Cardiac fibroblast (primary cell): Measurements from ENCODE around the gene ABHD12.
A peak's percentile ranks its signal among the peaks of the same experiment; 100 is the strongest.

ENCODE experiments used
- DNase-seq, 2 donors: peaks; one replicate each; pipeline versions ENCODE4 v3.0.0 to v3.0.0-alpha.2; 2010; ENCODE audit warnings: low read depth in 2 of 2
- H3K4me3 ChIP-seq, 2 donors: replicated peaks in 1 of 2; 1 replicate in 1 of 2; 2 replicates in 1 of 2; pipeline ENCODE4 v1.5.1; 2011; ENCODE audit warnings: low read depth in 2 of 2, low read length in 2 of 2, mild to moderate bottlenecking in 2 of 2, moderate library complexity in 1 of 2
- TF ChIP-seq, protein P1 (sequence below): IDR thresholded peaks from one replicate; pipeline ENCODE4 v1.5.1; 2011; ENCODE audit warnings: low read depth, mild to moderate bottlenecking, low read length, inconsistent platforms

ABHD12 gene

DNA sequence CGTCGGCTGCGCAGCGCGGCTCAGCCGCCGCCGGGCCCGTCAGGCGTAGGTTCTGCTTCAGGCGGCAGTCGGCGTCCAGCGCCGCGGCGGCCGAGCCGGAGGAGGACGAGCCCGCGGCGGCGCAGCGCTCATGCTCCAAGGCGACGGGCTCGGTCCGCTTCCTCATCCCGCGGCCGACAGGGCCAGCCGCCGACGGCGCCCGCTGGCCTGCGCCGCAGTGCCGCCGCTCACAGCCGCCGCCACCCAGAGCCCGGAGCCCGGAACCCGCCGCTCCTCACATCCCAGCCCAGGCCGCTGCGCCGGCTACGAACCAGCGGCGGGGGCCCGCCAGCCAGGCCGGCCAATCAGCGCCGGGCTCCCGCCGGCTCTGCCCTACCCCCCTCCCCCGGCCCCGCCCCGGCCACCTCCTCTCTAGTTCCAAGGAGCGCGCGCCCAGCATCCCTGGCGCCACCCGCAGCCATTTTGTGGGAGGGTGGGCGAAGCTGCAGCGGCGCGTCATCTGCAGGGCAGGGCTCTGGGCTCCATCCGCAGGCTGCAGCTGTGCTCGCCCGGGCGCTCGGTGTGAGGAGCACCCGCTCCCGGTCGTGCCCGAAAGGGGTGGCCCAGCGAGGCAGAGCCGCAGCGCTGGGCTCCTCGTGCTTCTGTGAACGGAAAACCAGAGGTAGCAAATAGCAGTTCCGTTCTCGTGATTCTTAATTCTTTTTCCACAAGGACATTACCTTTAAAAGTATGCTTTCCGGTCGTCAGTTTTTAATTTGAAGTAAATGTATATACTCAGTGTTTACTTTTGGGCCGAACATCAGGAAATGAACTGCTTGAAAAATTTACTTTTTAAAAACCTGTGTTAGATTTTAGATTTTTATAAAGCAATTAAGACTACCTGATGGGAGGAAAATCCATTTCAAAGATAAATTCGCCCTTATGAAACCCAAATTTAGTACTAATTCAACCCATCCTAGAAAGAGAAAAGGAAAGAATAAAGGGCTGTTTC, at the start of gene ABHD12:
TSS of gene ABHD12 (minus strand) at position 298 of the 991 bp plus-strand sequence. CDS start at position 166, 132 bp downstream.
- TF ChIP-seq, protein P1, sequence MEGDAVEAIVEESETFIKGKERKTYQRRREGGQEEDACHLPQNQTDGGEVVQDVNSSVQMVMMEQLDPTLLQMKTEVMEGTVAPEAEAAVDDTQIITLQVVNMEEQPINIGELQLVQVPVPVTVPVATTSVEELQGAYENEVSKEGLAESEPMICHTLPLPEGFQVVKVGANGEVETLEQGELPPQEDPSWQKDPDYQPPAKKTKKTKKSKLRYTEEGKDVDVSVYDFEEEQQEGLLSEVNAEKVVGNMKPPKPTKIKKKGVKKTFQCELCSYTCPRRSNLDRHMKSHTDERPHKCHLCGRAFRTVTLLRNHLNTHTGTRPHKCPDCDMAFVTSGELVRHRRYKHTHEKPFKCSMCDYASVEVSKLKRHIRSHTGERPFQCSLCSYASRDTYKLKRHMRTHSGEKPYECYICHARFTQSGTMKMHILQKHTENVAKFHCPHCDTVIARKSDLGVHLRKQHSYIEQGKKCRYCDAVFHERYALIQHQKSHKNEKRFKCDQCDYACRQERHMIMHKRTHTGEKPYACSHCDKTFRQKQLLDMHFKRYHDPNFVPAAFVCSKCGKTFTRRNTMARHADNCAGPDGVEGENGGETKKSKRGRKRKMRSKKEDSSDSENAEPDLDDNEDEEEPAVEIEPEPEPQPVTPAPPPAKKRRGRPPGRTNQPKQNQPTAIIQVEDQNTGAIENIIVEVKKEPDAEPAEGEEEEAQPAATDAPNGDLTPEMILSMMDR: no peak
- peak within 1 kb of the TSS; percentile 88 to 95 for H3K4me3 ChIP-seq
- DNase-seq: peak; percentile 95 to 97

DNA sequence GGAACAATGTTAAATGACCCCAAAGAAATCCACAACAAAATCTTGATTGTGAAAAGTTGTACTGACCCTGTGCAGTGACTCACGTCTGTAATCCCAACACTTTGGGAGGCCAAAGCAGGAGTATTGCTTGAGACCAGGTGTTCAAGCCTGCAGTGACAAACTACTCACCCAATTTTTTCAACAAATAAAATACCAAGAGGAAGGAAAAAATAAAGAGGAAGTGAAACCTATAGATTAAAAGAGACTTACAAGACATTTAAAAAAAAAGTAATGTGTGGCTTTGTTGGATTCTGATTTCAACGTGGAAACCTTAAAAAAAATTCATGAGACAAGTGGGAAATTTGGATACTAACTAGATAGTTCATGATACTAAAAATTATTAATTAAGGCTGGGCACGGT, 48.7 kb upstream of the ABHD12 start:
- no peak overlapping the region for H3K4me3 ChIP-seq
- TF ChIP-seq, protein P1: no peak
- DNase-seq: no peak

DNA sequence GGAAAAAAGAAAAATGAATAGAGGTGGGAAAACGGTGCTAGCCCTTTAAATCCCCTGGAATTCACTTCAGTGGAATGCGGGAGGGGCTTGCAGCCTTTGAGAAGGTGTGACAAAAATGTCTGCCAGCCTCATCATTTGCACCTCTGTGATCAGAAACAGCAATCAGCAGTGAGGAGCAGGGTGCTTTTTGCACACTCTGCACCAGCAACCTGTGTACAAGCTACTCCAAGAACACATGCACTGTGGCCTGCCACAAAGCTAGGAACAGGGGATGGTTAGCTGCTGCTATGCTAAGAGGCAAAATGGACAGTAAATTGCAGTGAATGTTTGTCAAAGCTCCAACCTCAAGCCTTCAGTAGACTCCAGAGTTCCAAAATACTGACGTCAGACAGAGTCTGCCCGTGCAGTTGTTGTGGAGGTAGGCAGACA, 46.5 kb upstream of the ABHD12 start:
- peak in 1 of 2 donors; percentile 22 for DNase-seq
- TF ChIP-seq, protein P1: no peak
- no peak overlapping the region for H3K4me3 ChIP-seq

DNA sequence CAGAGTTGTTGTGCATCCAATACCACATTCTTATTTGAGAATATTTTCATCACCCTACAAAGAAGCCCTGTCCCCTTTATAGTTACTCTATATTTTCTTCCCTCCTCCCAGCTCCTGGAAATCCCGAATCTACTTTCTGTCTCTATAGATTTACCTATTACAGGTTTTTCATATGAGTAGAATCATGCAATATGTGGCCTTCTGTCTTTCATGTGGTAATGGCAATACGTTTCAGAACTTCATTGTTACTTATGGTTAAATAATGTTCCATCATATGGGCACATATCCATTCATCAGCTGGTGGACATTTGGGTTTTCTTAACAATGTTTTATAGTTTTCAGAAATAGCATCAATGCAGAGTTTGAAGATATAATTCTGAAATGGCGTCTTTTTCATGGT, 33.9 kb upstream of the ABHD12 start:
- TF ChIP-seq, protein P1: no peak
- no peak overlapping the region for H3K4me3 ChIP-seq
- no peak for DNase-seq

DNA sequence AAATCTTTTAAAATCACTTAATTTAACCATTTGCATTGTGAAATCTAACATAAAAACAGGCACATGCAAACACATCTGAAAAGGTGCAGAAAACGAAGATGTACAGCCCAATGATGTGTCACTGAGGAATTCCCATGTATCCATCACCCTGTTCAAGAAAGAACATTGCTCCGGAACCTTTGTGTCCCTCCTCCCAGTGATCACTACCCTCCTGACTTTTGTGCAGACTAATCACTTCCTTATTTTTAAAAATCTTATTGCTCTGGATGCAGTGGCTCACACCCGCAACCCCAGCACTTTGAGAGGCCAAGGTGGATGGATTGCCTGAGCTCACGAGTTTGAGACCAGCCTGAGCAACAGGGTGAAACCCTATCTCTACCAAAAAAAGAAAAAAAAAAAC, 31.4 kb upstream of the ABHD12 start:
- TF ChIP-seq, protein P1: no peak

DNA sequence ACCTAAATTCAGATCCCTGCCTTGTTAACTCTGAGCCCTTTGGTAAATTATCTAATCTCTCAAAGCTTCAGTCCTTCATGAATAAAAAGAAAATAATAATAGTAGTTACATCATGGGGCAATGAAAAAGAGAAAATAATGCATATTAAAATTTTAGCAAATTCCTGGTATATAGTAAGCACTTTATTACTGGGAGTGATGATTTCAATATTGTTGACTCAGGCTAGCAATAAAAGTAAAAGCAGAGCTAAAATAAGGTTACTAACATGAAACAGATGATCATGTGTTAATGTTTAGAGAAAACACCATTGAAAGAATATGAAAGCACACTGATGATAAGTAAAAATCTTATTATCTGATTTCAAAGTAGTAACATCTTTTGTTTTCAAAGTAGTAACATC, 30.5 kb upstream of the ABHD12 start:
- TF ChIP-seq, protein P1: no peak
- no peak for DNase-seq
- H3K4me3 ChIP-seq: no peak overlapping the region

More for the DNA sequence above, 31.4 kb upstream of the ABHD12 start:
- H3K4me3 ChIP-seq: no peak overlapping the region
- no peak for DNase-seq
